ENCODE measurements around the gene SLC25A18.
"Not testable (repeated sequence)": the region's sequence is repeated elsewhere in the genome, so short reads cannot be mapped to it uniquely, and the experiment has no call there.

SLC25A18 gene

DNA sequence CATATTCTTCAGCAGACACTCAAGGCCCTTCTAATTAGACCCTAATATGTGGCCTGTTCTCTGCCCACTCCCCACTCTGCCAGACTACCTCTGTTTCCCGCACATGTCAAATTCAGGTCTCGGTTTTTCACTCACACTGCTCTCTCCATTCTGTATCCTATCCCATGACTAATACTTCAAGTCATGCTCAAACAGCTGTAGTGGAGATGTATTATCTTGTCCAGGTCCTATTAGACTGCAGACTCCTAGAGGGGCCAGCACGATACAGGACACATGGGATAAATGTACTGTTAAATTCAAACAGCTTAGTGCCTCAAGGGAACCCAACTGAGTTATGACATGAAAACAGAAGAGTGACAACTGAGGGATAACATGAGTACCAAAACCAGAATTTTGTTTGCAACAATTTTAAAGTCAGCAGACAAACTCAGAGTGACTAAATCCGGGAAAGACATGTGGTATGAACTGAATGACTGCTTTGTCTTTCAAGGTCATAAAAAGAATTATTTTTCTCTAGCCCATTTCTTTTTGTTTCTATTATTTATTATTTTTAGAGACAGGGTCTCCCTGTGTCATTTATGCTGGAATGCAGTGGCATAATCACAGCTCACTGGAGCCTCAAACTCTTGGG, 44.7 kb downstream of the SLC25A18 start:
- no peak for DNase-seq

DNA sequence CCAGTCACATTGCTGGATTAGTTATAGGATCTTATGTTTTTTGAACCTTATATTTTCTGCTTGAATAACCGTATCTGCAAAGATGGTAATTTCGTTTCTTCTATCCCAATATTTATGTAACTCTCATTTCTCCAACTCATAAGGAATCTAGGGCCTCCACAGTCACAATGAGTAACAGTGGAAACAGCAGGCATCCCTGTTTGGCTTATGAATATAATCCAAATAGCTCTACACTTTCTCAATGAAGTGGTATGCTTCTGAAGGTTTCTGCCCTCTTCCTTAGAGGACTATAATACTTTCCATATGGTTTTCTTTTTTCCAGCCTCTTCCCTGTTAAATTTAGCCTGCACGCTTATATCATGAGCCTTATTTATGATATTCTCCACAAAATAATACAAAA, 48.8 kb downstream of the SLC25A18 start:
- peak; percentile 44 for DNase-seq

DNA sequence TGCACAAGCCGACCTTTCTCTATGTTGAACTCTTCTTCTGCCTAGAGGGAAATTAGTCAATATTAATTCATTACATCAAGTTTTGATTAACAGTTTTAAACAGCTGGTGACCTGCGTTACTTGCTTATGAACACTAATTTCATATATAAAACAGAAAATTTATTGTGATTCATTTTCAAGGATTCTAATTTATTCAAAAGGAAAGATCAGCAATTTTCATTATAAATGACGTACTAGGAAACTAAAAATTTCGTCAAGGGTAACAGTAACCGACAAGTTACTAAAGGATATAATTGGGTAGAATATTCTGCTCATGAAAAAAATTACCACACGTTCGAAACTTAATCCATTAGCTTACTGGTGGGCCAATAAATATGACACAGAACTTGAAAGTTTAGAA, 50.0 kb downstream of the SLC25A18 start:
- DNase-seq = no peak

DNA sequence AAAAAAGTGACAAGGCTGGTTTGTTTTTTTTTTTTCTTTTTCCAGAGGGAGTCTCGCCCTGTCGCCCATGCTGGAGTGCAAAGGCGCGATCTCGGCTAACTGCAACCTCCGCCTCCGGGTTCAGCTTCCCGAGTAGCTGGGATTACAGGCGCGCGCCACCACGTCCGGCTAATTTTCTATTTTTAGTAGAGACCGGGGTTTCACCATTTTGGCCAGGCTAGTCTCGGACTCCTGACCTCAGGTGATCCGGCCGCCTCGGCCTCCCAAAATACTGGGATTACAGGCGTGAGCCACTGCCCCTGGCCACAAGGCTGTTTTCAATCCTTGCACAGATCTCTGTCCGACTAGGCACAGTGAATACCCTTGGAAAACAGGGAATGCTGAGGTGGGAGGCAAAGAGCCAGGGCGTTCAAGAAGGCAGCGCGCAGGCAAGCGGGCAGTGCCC, 64.7 kb downstream of the SLC25A18 start:
- DNase-seq = no peak

DNA sequence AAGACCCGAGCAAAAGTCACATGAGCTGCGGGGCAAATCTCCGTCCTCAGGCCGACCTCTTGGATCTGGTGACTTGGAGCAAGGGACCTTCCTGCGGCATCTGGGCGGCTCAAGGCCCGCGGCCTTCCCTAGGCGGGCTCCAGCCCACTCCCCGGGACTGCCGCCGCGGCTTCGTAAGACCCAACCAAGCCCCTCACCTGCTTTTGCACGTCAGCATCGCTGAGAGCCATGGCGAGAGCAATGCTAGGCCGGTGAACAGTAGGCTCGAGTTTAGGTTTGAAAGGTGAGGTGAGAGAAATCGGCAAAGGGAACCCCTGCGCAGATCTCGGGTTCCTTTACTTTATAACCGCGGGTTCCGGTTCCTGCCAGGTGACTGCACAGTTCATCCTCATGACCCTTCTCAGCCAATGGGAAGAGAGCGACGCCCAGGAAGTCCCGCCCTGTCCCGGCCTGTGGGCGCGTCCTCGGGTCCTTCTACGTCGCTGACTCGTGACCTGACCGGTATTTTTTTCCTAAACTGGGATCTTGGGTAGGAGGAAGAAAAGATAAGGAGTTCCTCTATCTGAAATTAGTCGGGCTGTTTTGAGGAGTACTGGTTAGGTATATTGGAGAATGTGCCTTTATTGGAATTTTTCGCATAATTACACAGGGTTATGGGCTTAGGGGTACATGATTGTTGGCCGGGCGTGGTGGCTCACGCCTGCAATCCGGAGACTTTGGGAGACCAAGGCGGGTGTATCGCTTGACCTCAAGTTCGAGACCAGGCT, 65.3 kb downstream of the SLC25A18 start, which contains the start of gene ATP6V1E1:
Gene ATP6V1E1, minus strand, starts transcription at position 344 of the 767 bp plus-strand sequence. Its CDS starts 114 bp downstream, at position 230.
- DNase-seq = peak; percentile 96

DNA sequence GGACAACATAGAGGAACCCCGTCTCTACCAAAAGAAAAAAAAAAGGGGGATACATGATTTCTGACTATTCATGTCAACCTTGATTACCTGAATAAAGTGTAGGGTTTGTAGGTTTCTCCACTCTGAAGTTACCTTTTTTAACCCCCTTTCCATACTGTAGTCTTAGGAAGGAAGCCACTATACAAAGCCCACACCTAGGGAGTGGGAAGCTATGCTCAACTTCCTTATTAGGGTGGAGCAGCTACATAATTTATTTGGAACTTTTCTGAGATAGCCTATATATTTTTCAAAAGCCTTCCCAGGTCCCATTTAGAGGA, 65.8 kb downstream of the SLC25A18 start:
- DNase-seq = no peak

DNA sequence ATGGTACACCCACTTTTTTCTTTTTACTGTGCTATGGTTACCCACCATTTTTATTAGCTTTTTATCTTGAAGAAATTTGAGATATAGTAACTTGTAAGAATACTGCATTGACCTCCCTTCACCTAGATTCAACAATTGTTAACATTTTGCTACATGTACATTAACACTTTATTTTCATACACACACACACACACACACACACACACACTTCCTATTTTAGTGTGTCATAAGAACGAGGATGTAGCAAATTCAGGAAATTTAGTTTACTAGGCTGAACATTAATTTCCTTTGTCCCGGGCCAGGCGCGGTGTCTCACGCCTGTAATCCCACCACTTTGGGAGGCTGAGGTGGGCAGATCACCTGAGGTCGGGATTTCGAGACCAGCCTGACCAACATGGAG, 66.3 kb downstream of the SLC25A18 start:
- no peak for DNase-seq

DNA sequence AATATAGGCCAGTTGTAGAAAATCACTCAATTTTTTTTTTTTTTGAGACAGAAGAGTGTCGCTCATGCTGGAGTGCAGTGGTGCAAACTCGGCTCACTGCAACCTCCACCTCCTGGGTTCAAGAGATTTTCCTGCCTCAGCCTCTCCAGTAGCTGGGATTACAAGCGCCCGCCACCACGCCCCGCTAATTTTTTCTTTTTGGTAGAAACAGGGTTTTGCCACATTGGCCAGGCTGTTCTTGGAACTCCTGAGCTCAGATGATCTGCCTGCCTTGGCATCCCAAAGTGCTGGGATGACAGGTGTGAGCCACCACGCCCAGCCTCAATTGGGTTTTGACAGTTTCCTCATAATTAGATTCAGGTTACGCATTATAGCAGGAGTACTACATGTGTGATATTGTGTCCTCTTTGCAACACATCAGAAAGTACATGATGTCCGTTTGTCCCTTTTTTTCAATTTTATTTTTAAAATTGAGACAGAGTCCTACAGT, 67.8 kb downstream of the SLC25A18 start:
- DNase-seq = no peak

DNA sequence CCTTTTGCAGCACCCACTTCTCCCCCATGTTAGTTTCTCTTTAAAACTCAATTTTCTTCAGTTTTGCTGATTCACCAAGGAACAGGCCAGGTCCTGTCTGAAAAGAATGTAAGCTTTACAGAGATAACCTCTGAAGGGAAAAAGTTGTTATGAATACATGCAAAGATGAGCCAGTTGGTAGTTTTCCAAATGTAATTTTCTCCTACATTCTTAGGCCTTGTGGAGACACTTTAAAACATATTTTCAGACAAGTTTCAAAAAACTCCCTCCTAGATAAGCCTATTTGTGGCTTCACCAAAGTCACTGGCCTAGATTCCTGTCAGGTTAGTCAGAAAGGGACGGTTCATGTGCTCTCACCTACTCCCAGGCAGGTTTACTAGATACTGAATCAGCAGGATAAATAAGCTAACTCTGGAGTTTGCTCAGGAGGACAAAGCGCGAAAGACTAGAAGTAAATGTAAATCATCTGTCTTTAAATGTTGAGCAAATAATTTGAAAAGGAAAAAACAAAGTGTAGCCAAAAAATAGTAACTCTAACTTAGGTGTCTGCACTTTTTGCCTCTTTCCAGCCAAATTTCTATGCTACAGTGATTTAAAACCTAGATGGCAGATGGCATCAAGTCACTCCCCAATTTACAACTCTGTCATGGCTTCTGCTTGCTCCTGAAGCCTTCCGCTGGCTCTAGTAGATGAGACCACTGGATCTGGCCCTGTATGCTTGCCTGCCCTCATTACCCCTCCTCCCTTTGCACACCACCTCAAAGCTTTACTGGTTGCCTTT, 70.1 kb downstream of the SLC25A18 start:
- peak; percentile 51 for DNase-seq

DNA sequence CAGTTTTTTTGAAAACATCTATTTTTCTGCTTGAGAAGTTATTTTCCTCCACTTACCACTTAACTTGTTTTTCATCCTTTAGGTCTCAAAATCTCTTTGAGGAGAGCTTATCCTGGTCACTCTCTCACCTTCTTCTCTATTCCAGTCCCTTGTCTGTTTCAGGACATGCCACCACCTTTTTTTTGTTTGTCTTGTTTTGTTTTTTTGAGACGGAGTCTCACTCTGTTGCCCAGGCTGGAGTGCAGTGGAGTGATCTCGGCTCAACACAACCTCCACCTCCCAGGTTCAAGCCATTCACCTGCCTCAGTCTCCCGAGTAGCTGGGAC, 70.7 kb downstream of the SLC25A18 start:
- no peak for DNase-seq

DNA sequence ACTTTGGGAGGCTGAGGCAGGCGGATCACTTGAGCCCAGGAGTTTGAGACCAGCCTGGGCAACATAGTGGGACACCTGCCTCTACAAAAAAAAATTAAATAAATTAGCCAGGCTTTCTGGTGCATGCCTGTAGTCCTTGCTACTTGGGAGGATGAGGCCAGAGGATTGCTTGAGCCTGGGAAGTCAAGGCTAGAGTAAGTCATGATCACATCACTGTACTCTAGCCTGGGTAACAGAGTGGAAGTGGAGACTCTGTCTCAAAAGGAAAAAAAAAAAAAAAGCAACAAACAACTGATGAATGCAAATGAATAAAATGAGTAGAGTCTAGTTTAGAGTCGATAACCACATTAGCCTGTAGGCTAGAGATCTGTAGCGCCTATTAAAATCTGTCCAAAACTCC, 71.4 kb downstream of the SLC25A18 start:
- no peak for DNase-seq

DNA sequence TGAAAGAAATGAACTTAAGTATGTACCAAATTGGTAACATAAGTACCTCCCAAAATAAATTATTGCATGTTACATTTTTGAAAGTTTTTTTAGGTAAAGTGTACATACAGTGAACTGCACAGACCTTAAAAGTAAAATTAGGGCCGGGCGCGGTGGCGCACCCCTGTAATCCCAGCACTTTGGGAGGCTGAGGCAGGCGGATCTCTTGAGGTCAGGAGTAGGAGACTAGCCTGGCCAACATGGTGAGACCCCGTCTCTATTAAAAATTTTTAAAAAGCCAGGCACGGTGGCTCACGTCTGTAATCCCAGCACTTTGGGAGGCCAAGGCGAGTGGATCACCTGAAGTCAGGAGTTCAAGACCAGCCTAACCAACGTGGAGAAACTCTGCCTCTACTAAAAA, 73.6 kb downstream of the SLC25A18 start:
- not testable (repeated sequence) for DNase-seq

DNA sequence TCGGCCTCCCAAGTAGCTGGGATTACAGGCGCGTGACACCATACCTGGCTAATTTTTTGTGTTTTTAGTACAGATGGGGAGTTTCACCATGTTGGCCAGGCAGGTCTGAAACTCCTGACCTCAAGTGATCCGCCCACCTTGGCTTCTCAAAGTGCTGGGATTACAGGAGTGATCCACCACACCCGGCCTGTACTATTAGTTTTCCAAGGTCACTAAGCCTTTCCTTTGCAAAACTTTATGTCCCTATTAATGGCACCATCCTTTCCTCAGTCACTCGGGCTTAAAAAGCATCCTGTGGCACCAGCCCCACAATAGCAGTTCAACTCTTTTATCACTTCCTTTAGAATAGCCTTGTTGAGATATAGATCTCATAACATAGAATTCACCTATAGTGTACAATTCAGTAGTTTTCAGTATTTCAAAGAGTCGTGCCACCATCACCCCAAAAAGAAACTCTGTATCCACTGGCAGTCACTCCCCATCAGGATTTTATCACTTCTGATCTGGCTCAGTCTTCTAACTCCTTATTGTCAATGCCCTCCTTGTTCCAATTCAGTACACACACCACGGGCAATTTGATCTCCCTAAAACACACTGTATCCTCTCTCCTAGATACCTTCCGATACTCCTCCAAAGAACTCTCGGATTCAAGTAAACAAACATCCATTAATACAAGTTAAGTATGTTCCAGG, 74.3 kb downstream of the SLC25A18 start:
- no peak for DNase-seq

DNA sequence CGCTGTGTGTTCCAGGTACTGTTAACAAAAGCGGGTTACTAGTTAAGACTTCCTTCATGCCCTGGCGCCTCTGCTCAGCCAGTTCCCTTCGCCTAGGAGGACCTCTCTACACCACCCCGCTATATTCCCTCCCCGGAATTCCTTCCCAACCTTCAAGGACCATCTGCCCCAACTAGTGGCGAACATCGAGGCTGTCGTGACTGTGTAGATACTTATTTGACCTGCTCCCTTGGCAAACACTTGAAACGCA, 74.8 kb downstream of the SLC25A18 start:
- no peak for DNase-seq

DNA sequence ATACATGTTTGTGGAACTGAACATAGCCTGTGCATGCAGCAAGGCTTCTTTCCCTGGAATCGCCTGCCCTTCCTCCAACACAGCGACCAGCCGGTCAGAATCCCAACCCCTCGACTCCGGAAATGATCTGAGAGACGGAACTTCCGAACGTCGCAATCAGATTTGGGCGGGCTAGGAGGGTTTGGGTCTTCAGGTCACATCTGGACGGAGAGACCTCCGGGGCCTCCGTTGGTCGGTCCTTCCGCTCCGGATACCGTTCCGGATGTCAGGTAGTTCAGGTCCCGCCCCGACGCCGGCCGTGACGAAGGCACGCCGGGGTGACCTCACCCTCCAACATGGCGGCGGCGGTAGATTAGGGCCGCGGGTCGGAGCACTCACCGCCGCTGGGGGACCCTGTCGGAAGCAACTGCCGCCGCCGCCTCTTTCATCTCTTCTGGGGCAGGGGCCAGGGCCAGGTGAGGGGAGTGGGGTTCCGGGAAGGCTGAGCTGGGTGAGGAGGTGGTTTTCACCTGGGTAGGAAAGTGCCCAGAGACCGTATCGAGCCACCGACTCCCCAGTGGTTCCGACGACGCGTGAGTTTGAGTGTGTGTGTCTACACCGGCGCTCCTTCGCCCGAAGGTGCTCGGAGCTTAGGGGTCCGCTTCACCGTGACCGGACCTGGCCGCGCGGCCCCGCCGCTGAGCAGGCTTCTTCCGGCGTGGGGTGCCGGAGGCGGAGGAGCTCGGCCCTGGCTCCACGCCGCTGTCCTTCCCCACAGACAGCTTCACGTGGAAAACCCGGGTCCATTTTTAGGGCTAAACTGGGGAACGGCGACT, 75.3 kb downstream of the SLC25A18 start, which contains the start of gene BCL2L13:
Gene BCL2L13, plus strand, starts transcription at position 326 of the 815 bp plus-strand sequence. CDS start 16,955 bp downstream, outside the sequence.
- DNase-seq = peak; percentile 87

DNA sequence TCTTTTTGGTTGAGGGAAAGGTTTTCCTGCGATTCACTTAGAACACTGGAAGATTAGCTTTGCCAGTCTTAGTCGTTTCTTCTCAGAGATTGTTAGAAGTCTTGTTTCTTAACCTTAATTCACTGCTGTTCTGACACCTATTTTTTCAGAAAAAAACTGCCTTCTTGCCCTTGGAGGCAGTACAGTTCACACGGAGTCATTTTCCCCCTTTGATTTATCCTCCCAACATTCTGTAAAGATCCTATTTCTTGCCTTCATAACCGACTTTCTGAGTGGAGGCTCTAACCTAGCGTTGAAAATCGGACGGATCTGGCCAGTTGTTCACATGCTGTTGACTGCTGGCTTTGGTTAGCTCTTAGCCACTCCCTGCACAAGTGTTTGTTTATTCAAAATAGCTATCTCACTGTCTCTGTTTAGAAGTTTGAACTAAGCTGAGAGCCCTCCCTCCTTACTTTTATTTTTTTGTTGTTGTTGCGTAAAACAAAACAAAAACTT, 76.0 kb downstream of the SLC25A18 start:
- peak; percentile 35 for DNase-seq
